HEK293 (cell line): ENCODE data around the gene WFS1.

Experiments
- ZNF23 ChIP-seq: fragments of 450-650 bp; formaldehyde crosslinking; IDR thresholded peaks from 2 replicates; pipeline ENCODE4 v1.5.1; 2016; ENCODE audit warnings: missing biosample characterization, missing genetic modification characterization, borderline replicate concordance
- ZNF274 ChIP-seq, 2 experiments: fragments of 200-500 bp in 1 of 2; fragments of 450-650 bp in 1 of 2; sonication (Bioruptor generic) in 1 of 2; formaldehyde crosslinking in 1 of 2; IDR thresholded peaks; 2 replicates each; pipeline versions ENCODE4 v1.5.1 to v1.6.1; 2014 to 2016; ENCODE audit warnings: borderline replicate concordance in 1 of 2, inconsistent platforms in 1 of 2, low read length in 1 of 2, missing biosample characterization in 1 of 2, missing genetic modification characterization in 1 of 2
- ZNF423 ChIP-seq: fragments of 450-650 bp; formaldehyde crosslinking; IDR thresholded peaks from 2 replicates; pipeline ENCODE4 v1.5.1; 2016; ENCODE audit warnings: missing biosample characterization, missing genetic modification characterization
- ZNF624 ChIP-seq: fragments of 450-650 bp; formaldehyde crosslinking; IDR thresholded peaks from 2 replicates; pipeline ENCODE4 v1.5.1; 2017; ENCODE audit warnings: missing biosample characterization, missing genetic modification characterization
- ZNF670 ChIP-seq: fragments of 450-650 bp; formaldehyde crosslinking; IDR thresholded peaks from 2 replicates; pipeline ENCODE4 v1.5.1; 2016; ENCODE audit warnings: missing biosample characterization, missing genetic modification characterization, low read depth
- TF ChIP-seq, protein P1 (sequence below): fragments of 450-650 bp; formaldehyde crosslinking; IDR thresholded peaks from 2 replicates; pipeline ENCODE4 v1.5.1; 2016; ENCODE audit warnings: missing biosample characterization, missing genetic modification characterization
- TF ChIP-seq, protein P2 (sequence below): sonication (generic); formaldehyde crosslinking; IDR thresholded peaks from 2 replicates; pipeline ENCODE4 v1.8.1; 2022; ENCODE audit warnings: mild to moderate bottlenecking, moderate library complexity, missing genetic modification reagents
- TF ChIP-seq, protein P3 (sequence below): fragments of 450-650 bp; formaldehyde crosslinking; IDR thresholded peaks from 2 replicates; pipeline ENCODE4 v1.5.1; 2016; ENCODE audit warnings: missing biosample characterization, missing genetic modification characterization
- TF ChIP-seq, protein P4 (sequence below): fragments of 450-650 bp; formaldehyde crosslinking; IDR thresholded peaks from 2 replicates; pipeline ENCODE4 v1.5.1; 2016; ENCODE audit warnings: missing biosample characterization, missing genetic modification characterization
- TF ChIP-seq, protein P5 (sequence below): fragments of 450-650 bp; formaldehyde crosslinking; IDR thresholded peaks from 2 replicates; pipeline ENCODE4; 2016; ENCODE audit warnings: missing biosample characterization, missing genetic modification characterization
- TF ChIP-seq, protein P6 (sequence below): fragments of 450-650 bp; IDR thresholded peaks from 2 replicates; pipeline ENCODE4 v1.5.1; 2018; ENCODE audit warnings: missing biosample characterization, missing genetic modification characterization

DNA sequence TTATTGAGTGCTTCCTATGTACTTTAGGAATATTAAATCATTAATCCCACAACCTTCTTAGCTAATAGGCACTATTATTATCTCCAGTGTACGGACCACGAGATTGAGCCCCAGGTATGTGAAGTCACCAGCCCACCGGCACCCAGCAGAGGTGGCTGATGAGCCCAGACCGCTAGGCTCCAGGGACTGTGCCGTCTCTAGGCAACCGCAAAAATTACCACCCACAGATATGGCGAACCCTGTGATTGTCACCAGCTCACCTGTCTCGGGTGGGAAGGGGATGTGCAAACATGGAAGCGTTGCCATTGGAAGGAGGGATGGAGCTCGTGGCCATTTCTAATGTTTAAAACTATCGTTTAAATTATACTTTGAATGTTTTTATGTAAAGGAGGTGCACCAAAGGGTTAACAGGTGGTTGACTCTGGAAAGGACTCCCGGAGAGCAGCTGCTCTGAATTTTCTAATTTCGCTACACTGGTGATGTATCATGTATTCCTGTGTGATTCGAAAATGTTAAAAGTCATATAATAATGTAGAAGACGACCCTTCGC lies 48.3 kb upstream of the WFS1 start:
- TF ChIP-seq, protein P1, sequence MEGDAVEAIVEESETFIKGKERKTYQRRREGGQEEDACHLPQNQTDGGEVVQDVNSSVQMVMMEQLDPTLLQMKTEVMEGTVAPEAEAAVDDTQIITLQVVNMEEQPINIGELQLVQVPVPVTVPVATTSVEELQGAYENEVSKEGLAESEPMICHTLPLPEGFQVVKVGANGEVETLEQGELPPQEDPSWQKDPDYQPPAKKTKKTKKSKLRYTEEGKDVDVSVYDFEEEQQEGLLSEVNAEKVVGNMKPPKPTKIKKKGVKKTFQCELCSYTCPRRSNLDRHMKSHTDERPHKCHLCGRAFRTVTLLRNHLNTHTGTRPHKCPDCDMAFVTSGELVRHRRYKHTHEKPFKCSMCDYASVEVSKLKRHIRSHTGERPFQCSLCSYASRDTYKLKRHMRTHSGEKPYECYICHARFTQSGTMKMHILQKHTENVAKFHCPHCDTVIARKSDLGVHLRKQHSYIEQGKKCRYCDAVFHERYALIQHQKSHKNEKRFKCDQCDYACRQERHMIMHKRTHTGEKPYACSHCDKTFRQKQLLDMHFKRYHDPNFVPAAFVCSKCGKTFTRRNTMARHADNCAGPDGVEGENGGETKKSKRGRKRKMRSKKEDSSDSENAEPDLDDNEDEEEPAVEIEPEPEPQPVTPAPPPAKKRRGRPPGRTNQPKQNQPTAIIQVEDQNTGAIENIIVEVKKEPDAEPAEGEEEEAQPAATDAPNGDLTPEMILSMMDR (tag by site-specific recombination): no peak
- no peak for TF ChIP-seq ZNF624 (tag by site-specific recombination)
- TF ChIP-seq, protein P2, sequence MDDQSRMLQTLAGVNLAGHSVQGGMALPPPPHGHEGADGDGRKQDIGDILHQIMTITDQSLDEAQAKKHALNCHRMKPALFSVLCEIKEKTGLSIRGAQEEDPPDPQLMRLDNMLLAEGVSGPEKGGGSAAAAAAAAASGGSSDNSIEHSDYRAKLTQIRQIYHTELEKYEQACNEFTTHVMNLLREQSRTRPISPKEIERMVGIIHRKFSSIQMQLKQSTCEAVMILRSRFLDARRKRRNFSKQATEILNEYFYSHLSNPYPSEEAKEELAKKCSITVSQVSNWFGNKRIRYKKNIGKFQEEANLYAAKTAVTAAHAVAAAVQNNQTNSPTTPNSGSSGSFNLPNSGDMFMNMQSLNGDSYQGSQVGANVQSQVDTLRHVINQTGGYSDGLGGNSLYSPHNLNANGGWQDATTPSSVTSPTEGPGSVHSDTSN (CRISPR knock-in tag): no peak
- TF ChIP-seq, protein P3, sequence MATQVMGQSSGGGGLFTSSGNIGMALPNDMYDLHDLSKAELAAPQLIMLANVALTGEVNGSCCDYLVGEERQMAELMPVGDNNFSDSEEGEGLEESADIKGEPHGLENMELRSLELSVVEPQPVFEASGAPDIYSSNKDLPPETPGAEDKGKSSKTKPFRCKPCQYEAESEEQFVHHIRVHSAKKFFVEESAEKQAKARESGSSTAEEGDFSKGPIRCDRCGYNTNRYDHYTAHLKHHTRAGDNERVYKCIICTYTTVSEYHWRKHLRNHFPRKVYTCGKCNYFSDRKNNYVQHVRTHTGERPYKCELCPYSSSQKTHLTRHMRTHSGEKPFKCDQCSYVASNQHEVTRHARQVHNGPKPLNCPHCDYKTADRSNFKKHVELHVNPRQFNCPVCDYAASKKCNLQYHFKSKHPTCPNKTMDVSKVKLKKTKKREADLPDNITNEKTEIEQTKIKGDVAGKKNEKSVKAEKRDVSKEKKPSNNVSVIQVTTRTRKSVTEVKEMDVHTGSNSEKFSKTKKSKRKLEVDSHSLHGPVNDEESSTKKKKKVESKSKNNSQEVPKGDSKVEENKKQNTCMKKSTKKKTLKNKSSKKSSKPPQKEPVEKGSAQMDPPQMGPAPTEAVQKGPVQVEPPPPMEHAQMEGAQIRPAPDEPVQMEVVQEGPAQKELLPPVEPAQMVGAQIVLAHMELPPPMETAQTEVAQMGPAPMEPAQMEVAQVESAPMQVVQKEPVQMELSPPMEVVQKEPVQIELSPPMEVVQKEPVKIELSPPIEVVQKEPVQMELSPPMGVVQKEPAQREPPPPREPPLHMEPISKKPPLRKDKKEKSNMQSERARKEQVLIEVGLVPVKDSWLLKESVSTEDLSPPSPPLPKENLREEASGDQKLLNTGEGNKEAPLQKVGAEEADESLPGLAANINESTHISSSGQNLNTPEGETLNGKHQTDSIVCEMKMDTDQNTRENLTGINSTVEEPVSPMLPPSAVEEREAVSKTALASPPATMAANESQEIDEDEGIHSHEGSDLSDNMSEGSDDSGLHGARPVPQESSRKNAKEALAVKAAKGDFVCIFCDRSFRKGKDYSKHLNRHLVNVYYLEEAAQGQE: no peak
- no peak for TF ChIP-seq ZNF423
- TF ChIP-seq, protein P4, sequence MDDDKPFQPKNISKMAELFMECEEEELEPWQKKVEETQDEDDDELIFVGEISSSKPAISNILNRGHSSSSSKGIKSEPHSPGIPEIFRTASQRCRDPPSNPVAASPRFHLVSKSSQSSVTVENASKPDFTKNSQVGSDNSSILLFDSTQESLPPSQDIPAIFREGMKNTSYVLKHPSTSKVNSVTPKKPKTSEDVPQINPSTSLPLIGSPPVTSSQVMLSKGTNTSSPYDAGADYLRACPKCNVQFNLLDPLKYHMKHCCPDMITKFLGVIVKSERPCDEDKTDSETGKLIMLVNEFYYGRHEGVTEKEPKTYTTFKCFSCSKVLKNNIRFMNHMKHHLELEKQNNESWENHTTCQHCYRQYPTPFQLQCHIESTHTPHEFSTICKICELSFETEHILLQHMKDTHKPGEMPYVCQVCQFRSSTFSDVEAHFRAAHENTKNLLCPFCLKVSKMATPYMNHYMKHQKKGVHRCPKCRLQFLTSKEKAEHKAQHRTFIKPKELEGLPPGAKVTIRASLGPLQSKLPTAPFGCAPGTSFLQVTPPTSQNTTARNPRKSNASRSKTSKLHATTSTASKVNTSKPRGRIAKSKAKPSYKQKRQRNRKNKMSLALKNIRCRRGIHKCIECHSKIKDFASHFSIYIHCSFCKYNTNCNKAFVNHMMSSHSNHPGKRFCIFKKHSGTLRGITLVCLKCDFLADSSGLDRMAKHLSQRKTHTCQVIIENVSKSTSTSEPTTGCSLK (tag by site-specific recombination): no peak
- TF ChIP-seq ZNF23 (tag by site-specific recombination): no peak
- TF ChIP-seq, protein P5, sequence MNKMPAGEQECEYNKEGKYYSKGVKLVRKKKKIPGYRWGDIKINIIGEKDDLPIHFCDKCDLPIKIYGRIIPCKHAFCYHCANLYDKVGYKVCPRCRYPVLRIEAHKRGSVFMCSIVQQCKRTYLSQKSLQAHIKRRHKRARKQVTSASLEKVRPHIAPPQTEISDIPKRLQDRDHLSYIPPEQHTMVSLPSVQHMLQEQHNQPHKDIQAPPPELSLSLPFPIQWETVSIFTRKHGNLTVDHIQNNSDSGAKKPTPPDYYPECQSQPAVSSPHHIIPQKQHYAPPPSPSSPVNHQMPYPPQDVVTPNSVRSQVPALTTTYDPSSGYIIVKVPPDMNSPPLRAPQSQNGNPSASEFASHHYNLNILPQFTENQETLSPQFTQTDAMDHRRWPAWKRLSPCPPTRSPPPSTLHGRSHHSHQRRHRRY: no peak
- TF ChIP-seq, protein P6, sequence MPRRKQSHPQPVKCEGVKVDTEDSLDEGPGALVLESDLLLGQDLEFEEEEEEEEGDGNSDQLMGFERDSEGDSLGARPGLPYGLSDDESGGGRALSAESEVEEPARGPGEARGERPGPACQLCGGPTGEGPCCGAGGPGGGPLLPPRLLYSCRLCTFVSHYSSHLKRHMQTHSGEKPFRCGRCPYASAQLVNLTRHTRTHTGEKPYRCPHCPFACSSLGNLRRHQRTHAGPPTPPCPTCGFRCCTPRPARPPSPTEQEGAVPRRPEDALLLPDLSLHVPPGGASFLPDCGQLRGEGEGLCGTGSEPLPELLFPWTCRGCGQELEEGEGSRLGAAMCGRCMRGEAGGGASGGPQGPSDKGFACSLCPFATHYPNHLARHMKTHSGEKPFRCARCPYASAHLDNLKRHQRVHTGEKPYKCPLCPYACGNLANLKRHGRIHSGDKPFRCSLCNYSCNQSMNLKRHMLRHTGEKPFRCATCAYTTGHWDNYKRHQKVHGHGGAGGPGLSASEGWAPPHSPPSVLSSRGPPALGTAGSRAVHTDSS (tag by site-specific recombination): no peak
- no peak for TF ChIP-seq ZNF670 (tag by site-specific recombination)
- no peak for TF ChIP-seq ZNF274 (IDR thresholded peaks at IDR 0.05; ENCODE audit: low read length)
- no peak for TF ChIP-seq ZNF274 (tag by site-specific recombination; IDR thresholded peaks at IDR 0.05; ENCODE audit: borderline replicate concordance)
